Neural crest cell (in vitro differentiated cells): ENCODE data around the gene PRKCD. TPM values are rescaled to one million over a fixed set of nuclear protein-coding genes. Genes with fewer than 3 reads are reported as not detected.

Experiments used
- DNase-seq: peaks from one replicate; pipeline ENCODE4 v3.0.0; 2021; ENCODE audit warnings: low read depth, mixed read lengths, low spot score
- H3K27ac Mint-ChIP-seq: one replicate; pipeline ENCODE4 v1.8.0; 2021; ENCODE audit warnings: mild to moderate bottlenecking, mixed read lengths; ENCODE audit not compliant: unreplicated experiment
- H3K27me3 Mint-ChIP-seq: 2 replicates; pipeline ENCODE4 v1.8.0; 2021; ENCODE audit warnings: low read depth, mild to moderate bottlenecking, mixed read lengths
- H3K36me3 Mint-ChIP-seq: 2 replicates; pipeline ENCODE4 v1.8.0; 2021; ENCODE audit warnings: low read depth, mild to moderate bottlenecking, mixed read lengths
- H3K4me1 Mint-ChIP-seq: 2 replicates; pipeline ENCODE4 v1.8.0; 2021; ENCODE audit warnings: mixed read lengths
- H3K4me3 Mint-ChIP-seq: one replicate; pipeline ENCODE4 v1.8.0; 2021; ENCODE audit warnings: mild to moderate bottlenecking, mixed read lengths
- H3K9me3 Mint-ChIP-seq: 2 replicates; pipeline ENCODE4 v1.8.0; 2021; ENCODE audit warnings: mixed read lengths
- CTCF ChIP-seq: fragments of 200-600 bp; sonication (generic); conservative IDR thresholded peaks from 2 replicates; pipeline ENCODE4 v1.5.0; 2021; ENCODE audit warnings: antibody characterized with exemption, mild to moderate bottlenecking
- total RNA-seq: library from RNA; stranded (reverse); gene quantifications from 2 replicates; pipeline ENCODE4 v1.2.1, GENCODE V29; 2021

PRKCD gene
- total RNA-seq, 1 donor from 2014 or later = 10.8 TPM

GRCh38 chr3:53116956-53117355 is 44.1 kb upstream of the PRKCD start:
- no peak for DNase-seq
- H3K4me3 Mint-ChIP-seq = no peak overlapping the region
- TF ChIP-seq CTCF = no peak
- H3K9me3 Mint-ChIP-seq = no peaks in the 10 kb centered on the region
- H3K27me3 Mint-ChIP-seq = no peaks in the 10 kb centered on the region
- H3K36me3 Mint-ChIP-seq = peaks cover 7% of the 10 kb centered on the region
- H3K4me1 Mint-ChIP-seq = no peaks in the 10 kb centered on the region
- H3K27ac Mint-ChIP-seq = no peak overlapping the region

GRCh38 chr3:53120336-53120735 is 40.7 kb upstream of the PRKCD start:
- H3K36me3 Mint-ChIP-seq = peaks cover 7% of the 10 kb centered on the region
- DNase-seq = no peak
- H3K9me3 Mint-ChIP-seq = no peaks in the 10 kb centered on the region

GRCh38 chr3:53122255-53122932 is 38.6 kb upstream of the PRKCD start:
- H3K36me3 Mint-ChIP-seq = peaks cover 7% of the 10 kb centered on the region
- no peaks in the 10 kb centered on the region for H3K4me1 Mint-ChIP-seq
- DNase-seq = no peak

More at GRCh38 chr3:53120336-53120735, 40.7 kb upstream of the PRKCD start:
- Mint-ChIP-seq H3K4me3 (no peak overlapping the region), H3K27me3 (no peaks in the 10 kb centered on the region), H3K4me1 (no peaks in the 10 kb centered on the region), H3K27ac (no peak overlapping the region)
- no peak for TF ChIP-seq CTCF

GRCh38 chr3:53122933-53123305 is 38.1 kb upstream of the PRKCD start:
- Mint-ChIP-seq H3K9me3 (no peaks in the 10 kb centered on the region), H3K4me3 (no peak overlapping the region), H3K4me1 (no peaks in the 10 kb centered on the region), H3K36me3 (peaks cover 7% of the 10 kb centered on the region), H3K27ac (no peak overlapping the region), H3K27me3 (no peaks in the 10 kb centered on the region)
- no peak for TF ChIP-seq CTCF
- no peak for DNase-seq

More at GRCh38 chr3:53122255-53122932, 38.6 kb upstream of the PRKCD start:
- no peak overlapping the region for H3K4me3 Mint-ChIP-seq
- no peaks in the 10 kb centered on the region for H3K27me3 Mint-ChIP-seq
- no peaks in the 10 kb centered on the region for H3K9me3 Mint-ChIP-seq
- TF ChIP-seq CTCF = no peak
- H3K27ac Mint-ChIP-seq = no peak overlapping the region

- no peaks in the 10 kb centered on the region for H3K9me3 Mint-ChIP-seq
Observed at GRCh38 chr3:53123510-53123909, 37.5 kb upstream of the PRKCD start.

More at GRCh38 chr3:53123510-53123909, 37.5 kb upstream of the PRKCD start:
- Mint-ChIP-seq H3K4me3 (no peak overlapping the region), H3K36me3 (peaks cover 2% of the 10 kb centered on the region), H3K4me1 (no peaks in the 10 kb centered on the region), H3K27me3 (no peaks in the 10 kb centered on the region), H3K27ac (no peak overlapping the region)
- DNase-seq = no peak
- no peak for TF ChIP-seq CTCF
